Natural killer cell treated with Interleukin-12 subunit alpha and Interleukin-12 subunit beta and Interleukin-15 and Interleukin-18, amount 100 ng/mL, for 72 hours (primary cell): ENCODE measurements around the gene SMG6. TPM values are rescaled to one million over a fixed set of nuclear protein-coding genes. Genes with fewer than 3 reads are reported as not detected.
"Not testable (repeated sequence)": the region's sequence is repeated elsewhere in the genome, so short reads cannot be mapped to it uniquely, and the experiment has no call there.

ENCODE experiments used
- ATAC-seq, 2 donors: fragments of 150-1000 bp; cut with Tn5 transposase in 1 of 2; sonication (Bioruptor Pico), chemical (Tn5 transposase) in 1 of 2; 2 replicates each; pipeline ENCODE4 v1.10.0; 2021
- DNase-seq: peaks from one replicate; pipeline ENCODE4 v3.0.0; 2022; ENCODE audit warnings: low spot score
- H3K27ac Mint-ChIP-seq, 2 donors: 1 replicate in 1 of 2; 2 replicates in 1 of 2; pipeline ENCODE4 v1.8.0; 2022; ENCODE audit warnings: mixed read lengths in 2 of 2, mild to moderate bottlenecking in 1 of 2, moderate library complexity in 1 of 2
- H3K27me3 Mint-ChIP-seq, 2 donors: 1 replicate in 1 of 2; 2 replicates in 1 of 2; pipeline ENCODE4 v1.8.0; 2022; ENCODE audit warnings: mixed read lengths in 2 of 2
- H3K36me3 Mint-ChIP-seq: one replicate; pipeline ENCODE4 v1.8.0; 2022; ENCODE audit warnings: mixed read lengths
- H3K4me1 Mint-ChIP-seq, 2 donors: 1 replicate in 1 of 2; 2 replicates in 1 of 2; pipeline ENCODE4 v1.8.0; 2022; ENCODE audit warnings: low read depth in 2 of 2, mixed read lengths in 2 of 2, mild to moderate bottlenecking in 1 of 2
- H3K4me3 Mint-ChIP-seq: one replicate; pipeline ENCODE4 v1.8.0; 2022; ENCODE audit warnings: mixed read lengths
- H3K9me3 Mint-ChIP-seq: 2 replicates; pipeline ENCODE4 v1.8.0; 2022; ENCODE audit warnings: mixed read lengths
- total RNA-seq, 2 donors: library from RNA; stranded (reverse); gene quantifications; one replicate each; pipeline ENCODE4 v1.2.3, GENCODE V29; 2022

Gene SMG6
- total RNA-seq, 2 donors from 2014 or later: 33.6 to 74.7 TPM

GRCh38 chr17:2264067-2264860 is 39.3 kb downstream of the SMG6 start:
- Mint-ChIP-seq H3K9me3 (peaks cover 3% of the 10 kb centered on the region), H3K27ac (peak overlapping the region; percentile 95 to 97), H3K36me3 (peaks cover 16% of the 10 kb centered on the region), H3K27me3 (no peaks in the 10 kb centered on the region), H3K4me1 (peaks cover 74 to 79% of the 10 kb centered on the region in 2 donors), H3K4me3 (peak overlapping the region; percentile 90)
- ATAC-seq (no peak), DNase-seq (no peak)

- ATAC-seq (no peak), DNase-seq (no peak)
- Mint-ChIP-seq H3K27me3 (no peaks in the 10 kb centered on the region), H3K27ac (peak overlapping the region; percentile 95 to 97), H3K36me3 (peaks cover 16% of the 10 kb centered on the region), H3K4me3 (peak overlapping the region; percentile 90), H3K9me3 (peaks cover 3% of the 10 kb centered on the region), H3K4me1 (peaks cover 80 to 86% of the 10 kb centered on the region in 2 donors)
Observed at GRCh38 chr17:2263183-2264066, 40.2 kb downstream of the SMG6 start.

DNA sequence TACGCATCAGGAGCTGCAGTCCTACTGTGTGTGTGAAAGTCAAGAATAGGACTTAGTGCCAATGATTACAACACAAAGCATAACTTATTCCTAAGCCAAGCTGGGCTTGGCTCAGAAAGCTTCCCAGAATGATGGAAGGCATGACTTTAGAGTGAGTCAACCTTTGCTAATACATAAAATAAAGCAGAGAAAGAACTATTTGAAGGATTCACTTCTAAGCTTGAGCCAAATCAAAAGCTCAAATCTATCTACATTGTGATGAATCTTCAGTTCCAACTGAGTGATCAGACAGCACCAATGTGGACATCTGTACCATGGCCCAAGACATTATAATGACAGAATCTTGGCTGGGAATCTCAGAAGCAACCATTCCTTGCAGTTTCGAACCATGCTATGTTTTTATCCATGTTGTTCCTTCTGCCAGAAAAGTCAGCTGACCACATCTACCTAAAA is 41.4 kb downstream of the SMG6 start:
- Mint-ChIP-seq H3K9me3 (peaks cover 3% of the 10 kb centered on the region), H3K27ac (peak overlapping the region; percentile 95 to 97), H3K4me3 (peak overlapping the region; percentile 49), H3K36me3 (peaks cover 16% of the 10 kb centered on the region), H3K27me3 (no peaks in the 10 kb centered on the region), H3K4me1 (peaks cover 79 to 83% of the 10 kb centered on the region in 2 donors)
- ATAC-seq: no peak
- DNase-seq: no peak

DNA sequence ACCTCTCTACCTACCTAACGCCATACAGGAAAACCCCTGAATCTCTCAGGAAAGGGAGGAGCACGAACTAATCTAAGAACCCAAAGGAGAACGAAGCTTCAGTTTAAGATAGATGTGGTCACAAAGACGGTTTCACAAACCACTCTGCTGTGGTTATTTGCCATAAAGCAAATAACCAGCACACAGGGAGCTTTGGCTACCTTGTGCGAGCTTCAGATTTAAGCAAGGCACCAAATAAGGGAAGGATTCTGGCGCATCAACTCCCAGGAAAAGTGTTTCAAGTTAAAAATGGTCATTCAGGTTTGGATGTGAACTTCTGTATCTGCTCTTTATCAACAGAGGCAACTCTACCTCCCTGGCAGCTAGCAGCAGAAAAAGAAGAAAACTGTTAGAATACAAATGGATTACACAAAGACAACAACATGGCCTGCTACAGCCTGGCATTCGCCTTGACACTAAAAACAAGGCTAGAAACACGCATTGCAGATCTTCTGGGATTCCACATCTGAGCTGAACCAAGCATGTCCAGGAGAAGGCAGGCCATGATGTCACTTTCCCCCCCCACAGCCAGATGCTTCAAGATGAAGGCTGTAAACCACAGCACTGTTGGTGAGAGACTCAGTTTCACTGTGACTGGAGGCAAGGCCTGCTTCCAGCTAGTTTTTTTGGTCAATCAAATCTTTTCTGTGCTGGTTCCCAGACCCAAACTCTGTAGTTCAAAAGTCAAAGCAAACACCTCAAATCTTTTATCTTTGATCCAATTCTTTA is 43.6 kb downstream of the SMG6 start:
- peak overlapping the region; percentile 92 for H3K27ac Mint-ChIP-seq
- H3K4me1 Mint-ChIP-seq: peaks cover 63 to 64% of the 10 kb centered on the region in 2 donors
- peak; percentile 89 for DNase-seq
- peak overlapping the region; percentile 84 for H3K4me3 Mint-ChIP-seq
- H3K36me3 Mint-ChIP-seq: peaks cover 17% of the 10 kb centered on the region
- H3K27me3 Mint-ChIP-seq: no peaks in the 10 kb centered on the region
- H3K9me3 Mint-ChIP-seq: peaks cover 3% of the 10 kb centered on the region
- ATAC-seq: peak; percentile 95 to 96

- not testable (repeated sequence) for DNase-seq, H3K27me3 Mint-ChIP-seq, ATAC-seq, H3K9me3 Mint-ChIP-seq
- peak overlapping the region; percentile 84 for H3K4me3 Mint-ChIP-seq
- H3K27ac Mint-ChIP-seq: peak overlapping the region; percentile 92
- H3K4me1 Mint-ChIP-seq: peaks cover 61 to 65% of the 10 kb centered on the region in 2 donors
- peaks cover 18% of the 10 kb centered on the region for H3K36me3 Mint-ChIP-seq
Observed at GRCh38 chr17:2258830-2259229, 44.8 kb downstream of the SMG6 start.

GRCh38 chr17:2253768-2254406 is 49.7 kb downstream of the SMG6 start:
- Mint-ChIP-seq H3K27me3 (no peaks in the 10 kb centered on the region), H3K4me3 (peak overlapping the region; percentile 53), H3K36me3 (peaks cover 15% of the 10 kb centered on the region), H3K4me1 (peaks cover 48 to 58% of the 10 kb centered on the region in 2 donors), H3K9me3 (no peaks in the 10 kb centered on the region), H3K27ac (peak overlapping the region; percentile 49 to 77)
- ATAC-seq (peak; percentile 86 to 93), DNase-seq (no peak)

DNA sequence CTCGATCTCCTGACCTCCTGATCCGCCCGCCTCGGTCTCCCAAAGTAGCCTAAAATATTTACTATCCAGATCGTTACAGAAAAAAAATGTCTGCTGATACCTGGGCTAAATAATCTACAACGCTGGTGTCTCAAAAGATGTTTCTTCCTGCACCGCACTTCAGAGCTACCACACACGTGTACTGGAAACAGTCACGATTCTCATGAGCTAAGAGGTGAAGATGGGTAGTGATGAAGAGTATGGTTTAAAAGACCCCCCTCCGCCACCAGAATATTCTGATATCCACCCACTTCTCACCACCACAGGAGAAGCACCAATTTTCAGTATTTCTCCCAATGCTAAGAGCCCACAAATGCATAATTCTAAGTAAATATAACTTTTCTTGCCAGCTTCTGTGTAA is 50.2 kb downstream of the SMG6 start:
- no peaks in the 10 kb centered on the region for H3K27me3 Mint-ChIP-seq
- ATAC-seq: no peak
- no peaks in the 10 kb centered on the region for H3K9me3 Mint-ChIP-seq
- peaks cover 49 to 59% of the 10 kb centered on the region in 2 donors for H3K4me1 Mint-ChIP-seq
- H3K36me3 Mint-ChIP-seq: peaks cover 20% of the 10 kb centered on the region
- DNase-seq: no peak
- peak overlapping the region; percentile 53 for H3K4me3 Mint-ChIP-seq
- H3K27ac Mint-ChIP-seq: peak overlapping the region; percentile 49 to 77

DNA sequence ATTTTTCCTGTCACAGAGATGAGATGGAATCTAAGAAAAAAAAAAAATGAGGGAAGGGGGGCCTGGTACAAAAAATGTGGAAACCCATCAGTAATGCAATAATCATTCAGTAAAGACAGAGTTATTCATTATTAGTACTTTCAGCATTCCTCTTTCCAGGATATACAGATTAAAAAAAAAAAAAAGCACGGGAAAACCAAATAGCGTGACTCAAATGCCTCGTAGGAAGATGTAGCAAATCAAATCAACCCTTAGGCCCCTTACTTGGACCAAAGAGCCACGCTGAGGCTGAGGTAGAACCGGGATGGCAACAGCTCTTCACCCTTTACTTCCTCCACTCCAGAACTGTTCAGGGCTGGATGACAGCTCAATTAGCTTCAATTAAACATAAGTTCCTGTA is 52.5 kb downstream of the SMG6 start:
- DNase-seq: no peak
- ATAC-seq: no peak
- Mint-ChIP-seq H3K27me3 (no peaks in the 10 kb centered on the region), H3K4me1 (peaks cover 49 to 55% of the 10 kb centered on the region in 2 donors), H3K36me3 (peaks cover 20% of the 10 kb centered on the region), H3K27ac (peak overlapping the region; percentile 56 to 88), H3K4me3 (peak overlapping the region; percentile 37), H3K9me3 (no peaks in the 10 kb centered on the region)

GRCh38 chr17:2250140-2251095 is 53.2 kb downstream of the SMG6 start:
- Mint-ChIP-seq H3K27me3 (no peaks in the 10 kb centered on the region), H3K27ac (peak overlapping the region; percentile 56 to 88), H3K4me1 (peaks cover 49 to 53% of the 10 kb centered on the region in 2 donors), H3K4me3 (peak overlapping the region; percentile 37), H3K9me3 (no peaks in the 10 kb centered on the region), H3K36me3 (peaks cover 20% of the 10 kb centered on the region)
- ATAC-seq (peak; percentile 69 to 76), DNase-seq (no peak)

GRCh38 chr17:2247005-2247404 is 56.6 kb downstream of the SMG6 start:
- Mint-ChIP-seq H3K4me3 (no peak overlapping the region), H3K27me3 (no peaks in the 10 kb centered on the region), H3K4me1 (peaks cover 46 to 51% of the 10 kb centered on the region in 2 donors), H3K36me3 (peaks cover 20% of the 10 kb centered on the region), H3K27ac (peak overlapping the region in 1 of 2 donors; percentile 70), H3K9me3 (no peaks in the 10 kb centered on the region)
- DNase-seq: no peak
- ATAC-seq: no peak

- peak overlapping the region; percentile 18 to 29 for H3K27ac Mint-ChIP-seq
- H3K4me1 Mint-ChIP-seq: peaks cover 41 to 49% of the 10 kb centered on the region in 2 donors
- peaks cover 28% of the 10 kb centered on the region for H3K36me3 Mint-ChIP-seq
- DNase-seq (peak; percentile 86), ATAC-seq (peak; percentile 96)
- H3K4me3 Mint-ChIP-seq: peak overlapping the region; percentile 30
- no peaks in the 10 kb centered on the region for H3K9me3 Mint-ChIP-seq
- H3K27me3 Mint-ChIP-seq: no peaks in the 10 kb centered on the region
Observed at GRCh38 chr17:2244545-2245525, 58.8 kb downstream of the SMG6 start.
